K562 (cell line): Measurements from ENCODE around the gene ZFYVE27.

Experiments
- RBM34 ChIP-seq: fragments of 200-400 bp; formaldehyde crosslinking; IDR thresholded peaks from 2 replicates; pipeline ENCODE4 v1.6.1; 2018; ENCODE audit warnings: low read length, borderline replicate concordance; ENCODE audit not compliant: insufficient read depth
- ZBTB33 ChIP-seq: sonication (generic); formaldehyde crosslinking; IDR thresholded peaks from 2 replicates; pipeline ENCODE4 v1.8.1; 2023; ENCODE audit warnings: mild to moderate bottlenecking, missing genetic modification reagents

GRCh38 chr10:97785231-97785630 is 48.3 kb downstream of the ZFYVE27 start:
- TF ChIP-seq RBM34 (no peak), ZBTB33 (CRISPR knock-in tag) (no peak)
